Hindlimb muscle (tissue), 1 donor: Measurements from ENCODE around the gene GMPR. TPM values are rescaled to one million over a fixed set of nuclear protein-coding genes. Genes with fewer than 3 reads are reported as not detected.
"Not testable (repeated sequence)": the region's sequence is repeated elsewhere in the genome, so short reads cannot be mapped to it uniquely, and the experiment has no call there.

Experiments
- DNase-seq: peaks from one replicate; pipeline ENCODE4 v3.0.0-alpha.2; 2013
- polyA plus RNA-seq: library from polyadenylated mRNA; unstranded; fragments of 120-200 nt; gene quantifications from one replicate; pipeline ENCODE4 v1.2.1, GENCODE V29; 2013; ENCODE audit not compliant: insufficient read length

GMPR gene
- polyA plus RNA-seq: 55.0 TPM

DNA sequence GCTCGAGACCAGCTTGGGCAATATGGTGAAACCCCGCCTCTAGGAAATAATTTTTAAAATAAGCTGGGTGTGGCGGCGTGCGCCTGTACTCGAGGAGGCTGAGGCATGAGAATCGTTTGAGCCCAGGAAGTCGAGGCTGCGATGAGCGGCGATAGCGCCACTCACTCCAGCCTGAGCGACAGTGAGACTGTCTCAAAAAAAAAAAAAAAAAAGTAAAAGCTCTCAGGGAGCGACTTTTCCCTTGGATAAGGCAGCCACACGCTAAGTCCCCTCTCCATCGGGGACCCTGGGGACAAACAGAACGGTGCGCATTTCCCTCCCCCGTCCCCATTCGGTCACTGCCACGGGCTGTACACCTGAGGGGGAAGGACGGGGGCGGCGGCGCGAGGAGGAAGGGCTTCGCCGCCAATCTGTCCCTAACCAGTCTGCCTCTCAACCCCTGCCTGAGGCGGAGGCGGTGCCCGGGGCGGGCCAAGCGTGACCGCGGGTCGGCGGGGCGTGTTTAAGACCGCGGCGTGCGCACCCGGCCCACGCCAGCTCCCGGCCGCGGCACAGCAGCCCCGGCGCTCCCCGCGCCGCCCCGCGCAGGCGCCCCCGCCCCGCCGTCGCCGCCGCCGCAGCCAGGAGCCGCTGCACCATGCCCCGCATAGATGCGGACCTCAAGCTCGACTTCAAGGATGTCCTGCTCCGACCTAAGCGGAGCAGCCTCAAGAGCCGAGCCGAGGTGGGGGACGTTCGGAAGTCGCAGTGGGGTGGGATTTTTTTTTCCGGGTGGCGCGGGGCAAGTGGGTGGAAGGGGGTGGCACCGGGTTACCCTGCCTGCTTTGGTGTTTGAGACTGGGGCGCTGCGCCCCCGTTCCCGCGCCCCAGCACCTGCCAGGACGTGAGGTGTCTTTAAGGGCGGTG is at the start of gene GMPR:
Gene GMPR (plus strand): TSS at position 531 of the 906 bp plus-strand sequence. CDS start 107 bp downstream, at position 638.
- DNase-seq: peak; percentile 74

DNA sequence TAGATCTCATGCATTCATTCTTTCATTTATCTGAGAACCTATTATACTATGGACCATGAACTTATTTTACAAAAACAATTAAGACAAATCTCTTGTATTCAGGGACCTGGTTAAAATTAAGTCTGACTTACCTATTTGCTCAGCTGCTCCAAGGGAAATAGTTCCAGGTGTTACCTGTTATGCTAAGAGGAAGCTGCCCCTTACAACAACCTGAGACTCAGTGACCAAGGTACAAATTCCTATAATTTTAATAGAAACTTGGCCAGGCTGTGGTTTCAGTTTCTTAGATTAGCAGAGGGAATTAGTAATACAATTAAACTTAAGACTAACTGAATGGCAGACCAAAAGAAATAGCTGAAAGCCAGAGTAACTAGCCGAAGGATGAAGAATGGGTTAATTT is 48.2 kb upstream of the GMPR start:
- DNase-seq: no peak

DNA sequence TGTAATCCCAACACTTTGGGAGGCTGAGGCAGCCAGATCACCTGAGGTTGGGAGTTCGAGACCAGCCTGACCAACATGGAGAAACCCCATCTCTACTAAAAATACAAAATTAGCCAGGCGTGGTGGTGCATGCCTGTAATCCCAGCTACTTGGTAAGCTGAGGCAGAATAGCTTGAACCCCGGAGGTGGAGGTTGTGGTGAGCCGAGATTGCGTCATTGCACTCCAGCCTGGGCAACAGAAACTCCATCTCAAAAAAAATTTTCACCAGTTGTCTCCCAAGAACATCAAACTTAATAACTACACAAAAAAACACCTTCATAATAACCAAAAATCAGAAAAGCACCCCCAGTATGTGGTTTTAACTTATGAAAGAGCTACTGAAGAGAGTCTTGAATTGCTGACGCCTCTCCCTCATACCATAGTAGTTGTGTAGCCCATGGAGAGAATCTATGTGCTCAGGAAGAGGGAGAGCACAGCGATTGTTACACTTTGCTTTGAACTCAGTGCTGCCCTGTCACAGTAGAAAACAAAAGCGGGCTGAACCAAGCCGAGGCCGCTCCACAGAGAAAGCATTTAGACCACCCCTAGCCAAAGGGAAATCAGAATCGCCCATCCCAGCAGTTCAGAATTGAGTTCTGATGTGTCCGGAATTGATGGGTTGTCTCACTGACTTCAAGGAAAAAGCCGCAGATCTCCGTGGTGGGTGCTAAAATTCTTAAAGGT is 42.0 kb upstream of the GMPR start:
- DNase-seq: no peak

DNA sequence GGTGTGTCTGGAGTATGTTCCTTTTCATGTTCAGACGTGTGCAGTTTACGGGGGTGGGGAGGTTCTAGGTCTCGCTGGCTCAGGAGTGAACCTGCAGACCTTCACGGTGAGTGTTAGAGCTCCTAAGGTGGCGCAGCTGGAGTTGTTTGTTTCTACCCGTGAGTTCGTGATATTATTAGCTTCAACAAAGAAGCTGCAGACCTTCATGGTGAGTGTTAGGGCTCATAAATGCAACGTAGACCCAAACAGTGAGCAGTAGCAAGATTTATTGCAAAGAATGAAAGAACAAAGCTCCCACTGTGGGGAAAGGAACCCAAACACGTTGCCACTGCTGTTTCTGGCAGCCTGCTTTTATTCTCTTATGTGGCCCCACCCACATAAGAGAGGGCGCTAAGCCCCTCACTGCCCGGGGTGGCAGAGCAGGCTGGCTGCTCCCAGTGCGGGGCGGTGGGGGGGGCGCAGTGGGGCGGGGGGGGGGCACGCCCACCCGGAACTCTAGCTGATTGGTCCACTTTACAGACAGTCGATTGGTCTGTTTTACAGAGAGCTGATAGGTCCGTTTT is 41.3 kb upstream of the GMPR start:
- no peak for DNase-seq

DNA sequence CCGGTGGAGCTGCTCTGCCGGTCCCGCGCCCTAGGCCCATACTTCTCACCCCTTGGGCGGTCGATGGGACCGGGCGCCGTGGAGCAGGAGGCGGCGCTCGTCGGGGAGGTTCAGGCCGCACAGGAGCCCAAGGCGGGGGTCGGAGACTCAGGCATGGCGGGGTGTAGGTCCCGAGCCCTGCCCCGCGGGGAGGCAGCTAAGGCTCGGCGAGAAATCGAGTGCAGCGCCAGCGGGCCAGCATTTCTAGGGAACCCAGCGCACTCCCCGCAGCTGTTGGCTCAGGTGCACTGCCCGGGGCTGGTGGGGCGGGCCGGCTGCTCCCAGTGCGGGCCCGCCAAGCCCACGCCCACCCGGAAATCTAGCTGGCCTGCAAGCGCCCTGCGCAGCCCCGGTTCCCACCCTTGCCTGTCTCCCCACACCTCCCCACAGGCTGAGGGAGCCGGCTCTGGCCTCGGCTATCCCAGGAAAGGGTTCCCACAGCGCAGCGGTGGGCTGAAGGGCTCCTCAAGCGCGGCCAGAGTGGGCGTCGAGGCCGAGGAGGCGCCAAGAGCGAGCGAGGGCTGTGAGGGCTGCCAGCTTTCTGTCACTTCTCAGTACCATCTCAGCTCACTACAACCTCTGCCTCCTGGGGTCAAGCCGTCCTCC is 40.2 kb upstream of the GMPR start:
- DNase-seq: no peak

DNA sequence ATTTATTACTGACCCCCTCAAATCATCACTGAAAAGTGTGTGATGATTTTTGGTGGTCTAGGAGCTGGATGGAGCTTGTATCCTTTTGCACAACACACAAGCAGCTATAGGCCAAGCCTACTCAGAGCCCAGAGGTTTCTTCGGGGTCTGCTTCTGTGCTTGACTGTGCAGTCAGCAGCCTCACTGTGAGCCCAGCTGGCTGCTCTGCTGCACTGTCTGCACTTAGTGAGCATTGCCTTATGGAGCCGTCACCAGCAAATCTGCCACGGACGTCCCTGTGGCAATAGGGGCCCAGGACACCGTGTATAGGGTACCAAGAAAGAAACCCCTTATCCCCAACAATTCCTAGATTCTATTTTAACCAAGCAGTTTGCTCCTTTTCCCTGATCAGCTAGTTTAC is 38.6 kb upstream of the GMPR start:
- DNase-seq: no peak

DNA sequence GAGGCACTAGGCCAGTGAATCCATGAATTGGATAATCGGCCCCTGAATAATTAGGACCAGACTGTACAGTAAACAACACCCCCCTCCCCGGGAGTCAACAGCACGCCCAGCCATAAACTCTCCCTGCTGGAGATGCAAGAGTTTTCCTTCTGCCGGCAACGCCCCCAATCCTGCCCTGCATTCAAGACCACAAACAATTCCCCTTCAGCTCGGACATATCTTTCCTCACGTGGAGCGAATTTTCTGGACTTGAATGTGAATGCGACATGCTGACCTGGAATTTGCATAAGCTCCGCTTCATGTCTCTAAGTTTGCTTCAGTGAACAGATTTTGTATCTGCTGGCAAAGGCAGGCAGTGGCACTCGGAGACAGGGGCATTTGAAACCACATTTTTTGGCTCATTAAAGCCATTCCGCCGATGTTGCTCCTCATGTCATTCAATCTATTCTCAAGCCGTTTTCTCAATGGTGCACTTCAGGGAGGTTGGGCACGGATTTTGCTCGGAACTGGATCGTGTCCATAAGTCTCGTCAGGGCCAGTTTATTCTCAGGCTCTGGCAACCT is 38.0 kb upstream of the GMPR start:
- peak; percentile 61 for DNase-seq

DNA sequence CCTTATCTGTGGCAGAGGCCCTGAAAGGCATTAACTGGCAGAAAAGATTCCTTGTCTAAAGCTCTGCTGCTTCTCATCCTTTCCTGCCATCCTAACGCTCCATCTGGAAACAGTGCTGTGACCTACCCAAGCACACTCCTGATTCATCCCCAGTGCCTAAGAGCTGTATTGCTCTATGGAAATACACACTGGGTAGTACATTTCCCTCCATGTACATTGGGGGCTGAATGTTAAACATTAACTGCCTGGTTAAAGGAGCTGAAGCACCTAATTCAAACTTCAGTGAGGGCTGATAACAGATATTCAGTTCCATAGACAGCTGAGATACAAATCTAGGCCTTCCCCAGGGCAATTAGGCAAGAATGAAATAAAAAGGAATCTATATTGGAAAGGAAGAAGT is 36.7 kb upstream of the GMPR start:
- DNase-seq: no peak

DNA sequence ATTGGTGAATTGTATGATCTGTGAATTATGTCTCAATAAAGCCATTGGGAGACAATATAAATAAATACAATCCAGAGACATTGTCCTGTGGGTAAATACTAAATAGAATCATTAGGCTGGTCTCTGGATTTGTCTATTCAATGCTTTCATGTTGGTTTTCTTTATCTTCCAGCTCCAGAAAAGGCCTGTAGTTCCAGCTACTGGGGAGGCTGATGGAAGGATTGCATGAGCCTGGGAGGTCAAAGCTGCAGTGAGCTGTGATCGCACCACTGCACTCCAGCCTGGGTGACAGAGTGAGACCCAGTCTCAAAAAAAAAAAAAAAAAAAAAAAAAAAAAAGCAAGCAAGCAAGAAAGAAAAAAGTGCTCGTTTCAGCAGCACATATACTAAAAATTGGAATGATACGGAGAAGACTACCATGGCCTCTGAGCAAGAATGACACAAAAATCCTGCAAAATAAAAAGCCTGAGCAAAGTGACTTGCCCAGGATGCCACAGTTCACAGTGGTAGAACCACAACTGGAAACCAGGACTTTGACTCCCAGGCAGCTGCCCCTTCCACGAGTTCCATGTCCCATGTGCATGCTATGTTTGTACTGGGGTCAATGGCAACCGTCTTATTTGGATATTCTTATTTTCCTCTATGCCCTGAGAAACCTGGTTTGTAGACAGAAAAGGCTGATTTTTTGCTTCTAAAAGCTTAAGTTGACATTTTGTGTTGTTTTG is 33.6 kb upstream of the GMPR start:
- DNase-seq: no peak

DNA sequence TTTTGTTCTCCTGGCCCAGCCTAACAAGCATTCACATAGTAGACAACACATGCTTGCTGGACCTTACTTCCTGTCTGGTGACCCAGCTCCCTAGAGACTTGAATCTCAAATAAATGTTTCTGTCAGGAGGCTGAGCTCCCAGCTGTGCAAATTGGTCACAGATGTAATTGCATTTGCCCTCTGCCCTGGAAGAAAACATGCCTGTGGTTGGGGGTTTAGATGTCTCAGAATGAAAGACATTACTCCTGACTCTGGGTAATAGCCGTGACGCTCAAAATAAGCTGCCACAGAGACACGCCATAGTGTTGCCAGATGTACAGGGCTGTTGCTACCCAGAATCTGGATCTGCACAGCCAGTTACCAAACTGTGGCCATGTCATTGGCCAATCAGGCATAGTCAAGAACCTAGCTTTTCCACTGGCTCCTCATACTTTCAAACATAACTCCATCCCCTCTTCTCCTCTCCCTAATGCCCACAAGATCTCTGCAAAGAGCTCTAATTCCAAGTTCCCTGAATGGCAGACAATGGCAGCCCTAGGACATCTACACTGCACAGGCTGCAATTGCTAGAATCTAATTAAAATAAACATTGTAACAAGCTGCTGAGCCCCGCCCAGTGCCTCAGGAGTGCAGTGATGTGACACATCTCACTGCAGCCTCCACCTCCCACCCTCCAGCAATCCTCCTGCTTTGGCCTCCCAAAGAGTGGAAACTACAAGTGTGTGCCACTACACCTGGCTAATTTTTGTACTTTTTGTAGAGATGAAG is 32.8 kb upstream of the GMPR start:
- DNase-seq: no peak

DNA sequence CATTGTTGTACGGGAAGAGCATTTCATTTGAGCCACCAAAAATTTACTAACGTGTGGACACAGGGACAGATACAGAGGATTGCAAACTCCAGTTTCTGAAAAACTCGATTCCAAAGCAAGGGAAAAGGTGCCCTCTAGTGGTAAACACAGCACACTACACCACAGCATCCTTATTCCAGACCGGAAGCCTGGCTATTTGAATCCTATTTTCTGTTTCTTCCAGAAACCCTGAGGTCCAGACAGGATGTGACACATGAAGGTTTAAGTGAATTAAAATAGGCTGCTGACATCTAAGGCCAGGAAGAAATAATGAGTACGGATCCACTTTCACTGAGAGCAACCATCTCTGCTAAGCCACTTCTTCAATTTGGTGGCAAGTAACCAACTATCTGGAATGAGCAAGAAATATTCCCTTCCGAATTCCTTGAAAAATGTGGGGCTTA is 31.8 kb upstream of the GMPR start:
- peak; percentile 83 for DNase-seq

DNA sequence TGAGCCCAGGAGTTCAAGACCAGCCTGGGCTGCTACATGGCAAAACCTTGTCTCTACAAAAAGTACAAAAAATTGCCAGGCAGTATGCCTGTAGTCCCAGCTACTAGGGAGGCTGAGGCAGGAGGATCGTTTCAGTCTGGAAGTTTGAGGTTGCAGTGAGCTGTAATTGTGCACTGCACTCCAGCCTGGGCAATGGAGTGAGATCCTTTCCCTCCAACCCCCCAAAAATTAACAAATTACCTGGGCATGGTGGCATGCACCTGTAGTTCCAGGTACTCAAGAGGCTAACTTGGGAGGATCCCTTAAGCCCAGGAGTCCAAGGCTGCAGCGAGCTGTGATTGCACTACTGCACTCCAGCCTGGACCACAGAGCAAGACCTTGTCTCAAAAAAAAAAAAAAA is 29.4 kb upstream of the GMPR start:
- DNase-seq: no peak

DNA sequence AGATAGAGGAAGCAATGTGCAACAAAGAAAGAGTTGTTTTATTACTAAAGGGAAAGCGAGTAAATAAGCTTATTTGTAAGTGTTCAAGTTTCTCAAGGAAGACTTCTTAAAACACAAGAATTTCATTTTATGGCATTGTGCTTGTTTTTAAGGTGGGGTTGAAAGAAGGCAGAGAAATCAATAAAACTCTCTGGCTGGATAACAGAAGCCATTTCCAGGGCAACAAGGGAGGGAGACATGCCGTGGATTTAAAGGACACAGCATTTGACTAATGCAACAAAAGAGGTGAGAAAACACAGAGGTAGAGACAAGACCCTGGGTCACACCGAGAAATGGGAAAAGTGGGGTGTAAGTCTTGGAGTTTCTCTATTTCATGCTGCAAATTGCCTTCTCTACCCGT is 28.8 kb upstream of the GMPR start:
- no peak for DNase-seq

DNA sequence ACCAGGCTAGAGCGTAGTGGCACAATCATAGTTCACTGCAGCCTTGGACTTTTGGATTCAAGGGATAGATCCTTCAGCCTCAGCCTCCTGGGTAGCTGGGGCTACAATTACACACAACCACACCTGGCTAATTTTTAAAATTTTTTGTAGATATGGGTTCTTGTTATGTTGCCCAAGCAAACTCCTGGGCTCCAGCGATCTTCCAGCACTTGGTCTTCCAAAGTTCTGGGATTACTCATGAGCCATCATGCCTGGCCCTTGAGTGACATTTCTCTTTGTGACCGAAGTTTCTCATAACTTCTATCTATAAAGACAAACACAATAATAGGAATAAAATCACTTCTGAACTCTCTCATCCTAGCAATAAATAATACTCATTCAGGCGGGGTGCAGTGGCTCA is 26.1 kb upstream of the GMPR start:
- no peak for DNase-seq

DNA sequence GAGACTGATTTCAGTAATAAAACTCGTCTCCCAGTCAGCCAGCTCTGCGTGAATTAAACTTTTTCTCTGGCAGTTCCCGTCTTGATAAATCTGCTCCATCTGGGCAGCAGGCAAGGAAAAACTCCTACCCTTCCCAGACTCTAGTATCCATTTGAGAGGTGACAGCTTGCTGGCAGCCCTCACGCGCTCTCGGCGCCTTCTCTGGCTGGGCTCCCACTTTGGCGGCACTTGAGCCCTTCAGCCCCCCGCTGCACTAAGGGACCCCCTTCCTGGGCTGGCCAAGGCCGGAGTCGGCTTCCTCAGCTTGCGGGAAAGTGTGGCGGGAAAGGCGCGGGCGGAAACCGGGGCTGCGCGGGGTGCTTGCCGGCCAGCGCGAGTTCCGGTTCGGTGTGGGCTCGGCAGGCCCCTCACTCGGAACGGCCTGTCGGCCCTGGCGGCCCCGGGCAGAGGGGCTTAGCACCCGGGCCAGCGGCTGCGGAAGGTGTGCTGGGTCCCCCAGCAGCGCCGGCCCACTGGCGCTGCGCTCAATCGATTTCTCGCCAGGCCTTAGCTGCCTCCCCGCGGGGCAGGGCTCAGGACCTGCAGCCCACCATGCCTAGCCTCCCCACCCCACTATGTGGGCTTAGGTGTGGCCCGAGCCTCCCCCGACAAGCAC is 21.8 kb upstream of the GMPR start:
- DNase-seq: peak; percentile 48

DNA sequence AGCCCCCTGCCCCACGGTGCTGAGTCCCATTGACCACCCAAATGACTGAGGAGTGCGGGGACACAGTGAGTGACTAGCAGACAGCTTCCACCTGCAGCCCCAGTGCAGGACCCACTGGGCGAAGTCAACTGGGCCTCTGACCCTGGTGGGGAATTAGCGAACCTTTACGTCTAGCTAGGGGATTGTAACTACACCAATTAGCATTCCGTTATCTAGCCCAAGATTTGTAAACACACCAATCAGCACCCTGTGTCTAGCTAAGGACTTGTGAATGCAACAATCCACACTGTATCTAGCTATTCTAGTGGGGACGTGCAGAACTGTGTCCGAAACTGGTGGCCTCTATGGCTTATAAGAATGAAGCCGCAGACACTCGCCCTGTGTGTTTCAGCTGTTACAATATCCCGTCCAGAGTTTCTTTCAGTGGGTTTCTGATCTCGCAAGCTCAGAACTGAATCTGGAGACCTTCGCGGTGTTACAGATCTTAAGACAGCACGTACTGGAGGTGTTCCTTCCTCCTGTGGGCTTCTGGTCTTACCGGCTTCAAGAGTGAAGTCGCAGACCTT is 21.1 kb upstream of the GMPR start:
- DNase-seq: no peak

DNA sequence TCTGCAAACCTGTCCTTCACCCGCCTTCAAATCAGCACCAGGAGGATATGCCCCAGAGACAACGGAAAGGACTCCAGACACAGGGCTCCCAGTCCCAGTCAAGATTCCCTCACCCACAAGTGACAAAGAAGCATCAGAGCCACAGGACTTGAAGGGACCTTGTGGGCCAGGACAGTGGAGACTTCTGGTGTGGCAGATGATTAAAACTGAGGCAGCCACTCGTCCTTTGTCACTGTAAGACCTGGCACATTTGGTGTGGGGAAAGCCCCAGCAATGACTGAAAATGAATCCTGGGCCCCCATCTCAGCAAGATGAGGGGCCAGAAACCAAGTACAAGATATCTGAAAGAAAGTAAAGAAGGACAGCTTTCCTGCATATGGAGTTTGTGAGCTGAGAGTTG is 15.6 kb upstream of the GMPR start:
- no peak for DNase-seq

DNA sequence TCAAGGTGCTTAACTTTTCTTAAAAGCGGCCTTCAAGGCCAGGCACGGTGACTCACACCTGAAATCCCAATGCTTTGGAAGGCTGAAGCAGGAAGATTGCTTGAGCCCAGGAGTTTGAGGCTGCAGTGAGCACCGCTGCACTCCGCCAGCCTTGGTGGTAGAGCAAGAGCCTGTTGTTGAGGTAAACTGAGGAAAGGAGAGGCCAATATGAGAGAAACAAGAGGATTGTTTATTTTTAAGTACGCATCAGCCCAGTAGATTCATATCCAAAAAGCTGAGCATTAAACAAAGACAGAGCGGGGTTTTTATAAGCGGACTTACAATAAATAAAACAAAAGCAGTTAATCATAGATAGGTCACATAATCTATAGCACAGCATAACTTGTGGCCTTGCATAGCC is 15.0 kb upstream of the GMPR start:
- no peak for DNase-seq

DNA sequence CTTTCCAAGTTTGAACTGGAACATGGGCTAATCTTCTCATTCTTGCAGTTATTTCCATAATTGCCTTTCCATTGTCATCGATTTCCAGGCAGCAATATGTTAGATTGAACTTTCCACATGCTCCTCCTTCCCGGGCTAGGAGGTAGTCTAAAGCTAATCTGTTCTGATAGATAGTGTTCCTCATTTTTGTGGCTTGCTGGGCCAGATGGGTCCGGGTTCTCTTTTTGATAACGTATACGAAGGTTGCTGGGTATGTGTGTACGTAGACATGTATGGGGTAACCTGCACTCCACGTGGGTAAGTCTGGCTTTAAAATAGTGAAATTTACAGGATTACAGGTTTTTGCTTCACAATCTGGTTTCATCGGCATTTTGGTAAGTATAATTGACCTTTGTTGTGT is 14.0 kb upstream of the GMPR start:
- DNase-seq: no peak

DNA sequence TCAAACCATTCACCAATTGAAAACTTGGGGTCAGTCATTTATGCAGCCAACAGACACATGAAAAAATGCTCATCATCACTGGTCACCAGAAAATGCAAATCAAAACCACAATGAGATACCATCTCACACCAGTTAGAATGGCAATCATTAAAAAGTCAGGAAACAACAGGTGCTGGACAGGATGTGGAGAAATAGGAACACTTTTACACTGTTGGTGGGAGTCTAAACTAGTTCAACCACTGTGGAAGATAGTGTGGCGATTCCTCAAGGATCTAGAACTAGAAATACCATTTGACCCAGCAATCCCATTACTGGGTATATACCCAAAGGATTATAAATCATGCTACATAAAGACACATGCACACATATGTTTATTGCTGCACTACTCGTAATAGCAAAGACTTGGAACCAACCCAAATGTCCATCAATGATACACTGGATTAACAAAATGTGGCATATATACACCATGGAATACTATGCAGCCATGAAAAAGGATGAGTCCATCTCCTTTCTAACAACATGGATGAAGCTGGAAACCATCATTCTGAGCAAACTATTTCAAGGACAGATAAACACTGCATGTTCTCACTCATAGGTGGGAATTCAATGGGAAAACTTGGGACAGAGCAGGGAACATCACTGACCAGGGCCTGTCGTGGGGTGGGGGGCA is 13.2 kb upstream of the GMPR start:
- not testable (repeated sequence) for DNase-seq
